Limb (tissue), 2 donors: ENCODE measurements around the gene TMPRSS6.

Source experiments
- DNase-seq, 2 donors: peaks; one replicate each; pipeline ENCODE4 v3.0.0-alpha.2; 2016; ENCODE audit errors: extremely low spot score in 2 of 2

Gene TMPRSS6

GRCh38 chr22:37030560-37031281 is 78.8 kb downstream of the TMPRSS6 start:
- DNase-seq = no peak

GRCh38 chr22:37028692-37029674 is 80.5 kb downstream of the TMPRSS6 start:
- DNase-seq = no peak

- DNase-seq = no peak
Observed at GRCh38 chr22:37027556-37027955, 82.0 kb downstream of the TMPRSS6 start.

- no peak for DNase-seq
Observed at GRCh38 chr22:37026325-37026724, 83.2 kb downstream of the TMPRSS6 start.

GRCh38 chr22:37025500-37026070 is 83.9 kb downstream of the TMPRSS6 start:
- DNase-seq = no peak

GRCh38 chr22:37024339-37025157 is 85.0 kb downstream of the TMPRSS6 start:
- DNase-seq = no peak

- no peak for DNase-seq
Observed at GRCh38 chr22:37023743-37024338, 85.7 kb downstream of the TMPRSS6 start.

- no peak for DNase-seq
Observed at GRCh38 chr22:37022483-37023337, 86.8 kb downstream of the TMPRSS6 start.

- no peak for DNase-seq
Observed at GRCh38 chr22:37021710-37022482, 87.6 kb downstream of the TMPRSS6 start.

- no peak for DNase-seq
Observed at GRCh38 chr22:37021041-37021440, 88.5 kb downstream of the TMPRSS6 start.

GRCh38 chr22:37020192-37020479 is 89.4 kb downstream of the TMPRSS6 start:
- DNase-seq = peak in 1 of 2 donors; percentile 22

GRCh38 chr22:37019309-37020191 is 90.0 kb downstream of the TMPRSS6 start, which contains the start of the genes MPST and TST:
Gene MPST, plus strand, starts transcription at chr22:37019742. Its CDS starts 95 bp downstream, at chr22:37019837.
Gene TST, minus strand, starts transcription at chr22:37019447. Its CDS starts 715 bp downstream, at chr22:37018732.
- DNase-seq = peak; percentile 68 to 87

GRCh38 chr22:37018815-37019308 is 90.7 kb downstream of the TMPRSS6 start:
- DNase-seq = peak; percentile 49 to 75

GRCh38 chr22:37018086-37018814 is 91.3 kb downstream of the TMPRSS6 start:
- DNase-seq = no peak

GRCh38 chr22:37017356-37017755 is 92.2 kb downstream of the TMPRSS6 start:
- no peak for DNase-seq

- no peak for DNase-seq
Observed at GRCh38 chr22:37016134-37016910, 93.2 kb downstream of the TMPRSS6 start.

GRCh38 chr22:37015587-37015878 is 94.0 kb downstream of the TMPRSS6 start:
- DNase-seq = no peak
